A673 (cell line): Measurements from ENCODE around the gene RHBG. TPM values are rescaled to one million over a fixed set of nuclear protein-coding genes. Genes with fewer than 3 reads are reported as not detected.
"Not testable (repeated sequence)": the region's sequence is repeated elsewhere in the genome, so short reads cannot be mapped to it uniquely, and the experiment has no call there.

Source experiments
- Bru-seq: library from RNA; stranded (reverse); fragments of 400-500 nt; gene quantifications from one replicate; lab custom pipeline; 2021; lab: Mats Ljungman, UMichigan
- BruChase-seq, 2 experiments: library from RNA; stranded (reverse); fragments of 400-500 nt; gene quantifications; one replicate each; lab custom pipeline; 2021; lab: Mats Ljungman, UMichigan
- BruUV-seq: library from RNA; stranded (reverse); fragments of 400-500 nt; replicated peaks from 2 replicates; lab custom pipeline; 2021; lab: Mats Ljungman, UMichigan
- CTCF ChIA-PET: fragments of 300-600 bp; sonication (Branson Sonifier 250); formaldehyde crosslinking; loops from one replicate; lab custom pipeline; 2022; ENCODE audit warnings: antibody characterized with exemption; lab: Charles Lee
- POLR2A ChIA-PET: fragments of 300-600 bp; sonication (Branson Sonifier 250); formaldehyde crosslinking; loops from one replicate; lab custom pipeline; 2022; ENCODE audit warnings: antibody characterized with exemption; ENCODE audit not compliant: low non-redundant PET; lab: Charles Lee
- DNase-seq: peaks from one replicate; pipeline ENCODE4 v3.0.0-alpha.2; 2015; ENCODE audit warnings: low spot score
- H3K27ac ChIP-seq: fragments of 200-600 bp; sonication (generic); 2 replicates; pipeline ENCODE4 v1.5.1; 2016; ENCODE audit warnings: mixed run types, low read depth, mild to moderate bottlenecking, mixed read lengths, antibody characterized with exemption, low read length; ENCODE audit not compliant: poor library complexity, severe bottlenecking
- H3K27me3 ChIP-seq: fragments of 200-600 bp; sonication (generic); replicated peaks from 2 replicates; pipeline ENCODE4 v1.6.1; 2017; ENCODE audit warnings: mixed run types, low read depth, mild to moderate bottlenecking, mixed read lengths, antibody characterized with exemption, low read length; ENCODE audit not compliant: insufficient read depth, poor library complexity
- H3K36me3 ChIP-seq: fragments of 200-600 bp; sonication (generic); 2 replicates; pipeline ENCODE4 v1.6.1; 2016; ENCODE audit warnings: mixed run types, mild to moderate bottlenecking, mixed read lengths, antibody characterized with exemption, low read length; ENCODE audit not compliant: insufficient read depth, poor library complexity, severe bottlenecking
- H3K4me1 ChIP-seq: fragments of 200-600 bp; sonication (generic); 2 replicates; pipeline ENCODE4 v1.6.1; 2017; ENCODE audit warnings: mixed run types, mild to moderate bottlenecking, mixed read lengths, antibody characterized with exemption, low read length; ENCODE audit not compliant: insufficient read depth, poor library complexity, severe bottlenecking
- H3K4me3 ChIP-seq: fragments of 200-600 bp; sonication (generic); 2 replicates; pipeline ENCODE4 v1.5.1; 2016; ENCODE audit warnings: low read depth, mixed run types, mild to moderate bottlenecking, mixed read lengths, low read length; ENCODE audit not compliant: poor library complexity, severe bottlenecking
- H3K9me3 ChIP-seq: fragments of 200-600 bp; sonication (generic); 2 replicates; pipeline ENCODE4 v1.6.1; 2016; ENCODE audit warnings: mixed run types, low read depth, mild to moderate bottlenecking, mixed read lengths, antibody characterized with exemption, low read length; ENCODE audit not compliant: poor library complexity, severe bottlenecking
- EZH2 ChIP-seq: fragments of 200-600 bp; sonication (generic); IDR thresholded peaks from 2 replicates; pipeline ENCODE4 v1.6.1; 2017; ENCODE audit warnings: borderline replicate concordance, low read depth, mild to moderate bottlenecking, mixed read lengths, antibody characterized with exemption, low read length; ENCODE audit not compliant: poor library complexity, severe bottlenecking
- intact Hi-C: fragments of 100-400 bp; cut with micrococcal nuclease; formaldehyde crosslinking; loops from one replicate; pipeline ENCODE4 v1.10.0; 2022; ENCODE audit not compliant: unreplicated experiment
- long read RNA-seq: library from polyadenylated mRNA; stranded (forward); transcript quantifications from one replicate; pipeline ENCODE4 v2.0.0, GENCODE V29; 2022
- total RNA-seq: library from RNA; stranded (reverse); gene quantifications from 2 replicates; pipeline ENCODE4 v1.2.3, GENCODE V29; 2021
- TF ChIP-seq, protein P1 (sequence below): fragments of 300-800, 200-600 bp; sonication (generic); conservative IDR thresholded peaks from 2 replicates; pipeline ENCODE4 v1.5.1; 2017; ENCODE audit warnings: low read depth, mild to moderate bottlenecking, antibody characterized with exemption, low read length, moderate library complexity, mixed read lengths

Gene RHBG, protein sequence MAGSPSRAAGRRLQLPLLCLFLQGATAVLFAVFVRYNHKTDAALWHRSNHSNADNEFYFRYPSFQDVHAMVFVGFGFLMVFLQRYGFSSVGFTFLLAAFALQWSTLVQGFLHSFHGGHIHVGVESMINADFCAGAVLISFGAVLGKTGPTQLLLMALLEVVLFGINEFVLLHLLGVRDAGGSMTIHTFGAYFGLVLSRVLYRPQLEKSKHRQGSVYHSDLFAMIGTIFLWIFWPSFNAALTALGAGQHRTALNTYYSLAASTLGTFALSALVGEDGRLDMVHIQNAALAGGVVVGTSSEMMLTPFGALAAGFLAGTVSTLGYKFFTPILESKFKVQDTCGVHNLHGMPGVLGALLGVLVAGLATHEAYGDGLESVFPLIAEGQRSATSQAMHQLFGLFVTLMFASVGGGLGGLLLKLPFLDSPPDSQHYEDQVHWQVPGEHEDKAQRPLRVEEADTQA
- not detected in 2 replicates for total RNA-seq
- percentile 5 among the genes with signal in this experiment for Bru-seq, nascent RNA
- percentile 5 among the genes with signal in this experiment for BruChase-seq, experiment 1, labeled RNA remaining after a 2-hour chase
- BruChase-seq, experiment 2, labeled RNA remaining after a 6-hour chase = not detected
- long read RNA-seq = 0 reads

- no TSS peak for BruUV-seq
- TF ChIP-seq EZH2 = no peak
- TF ChIP-seq, protein P1, sequence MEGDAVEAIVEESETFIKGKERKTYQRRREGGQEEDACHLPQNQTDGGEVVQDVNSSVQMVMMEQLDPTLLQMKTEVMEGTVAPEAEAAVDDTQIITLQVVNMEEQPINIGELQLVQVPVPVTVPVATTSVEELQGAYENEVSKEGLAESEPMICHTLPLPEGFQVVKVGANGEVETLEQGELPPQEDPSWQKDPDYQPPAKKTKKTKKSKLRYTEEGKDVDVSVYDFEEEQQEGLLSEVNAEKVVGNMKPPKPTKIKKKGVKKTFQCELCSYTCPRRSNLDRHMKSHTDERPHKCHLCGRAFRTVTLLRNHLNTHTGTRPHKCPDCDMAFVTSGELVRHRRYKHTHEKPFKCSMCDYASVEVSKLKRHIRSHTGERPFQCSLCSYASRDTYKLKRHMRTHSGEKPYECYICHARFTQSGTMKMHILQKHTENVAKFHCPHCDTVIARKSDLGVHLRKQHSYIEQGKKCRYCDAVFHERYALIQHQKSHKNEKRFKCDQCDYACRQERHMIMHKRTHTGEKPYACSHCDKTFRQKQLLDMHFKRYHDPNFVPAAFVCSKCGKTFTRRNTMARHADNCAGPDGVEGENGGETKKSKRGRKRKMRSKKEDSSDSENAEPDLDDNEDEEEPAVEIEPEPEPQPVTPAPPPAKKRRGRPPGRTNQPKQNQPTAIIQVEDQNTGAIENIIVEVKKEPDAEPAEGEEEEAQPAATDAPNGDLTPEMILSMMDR = no peak
- intact Hi-C loops = no loop called here
- H3K27me3 ChIP-seq = no peaks in the 10 kb centered on the region
- H3K36me3 ChIP-seq = no peaks in the 10 kb centered on the region
- no peaks in the 10 kb centered on the region for H3K4me1 ChIP-seq
- H3K27ac ChIP-seq = no peak within 1 kb of the TSS
- POLR2A ChIA-PET = no interaction called here
- no peak for DNase-seq
- CTCF ChIA-PET = no interaction called here
- H3K4me3 ChIP-seq = peak within 1 kb of the TSS; percentile 35
- H3K9me3 ChIP-seq = no peaks in the 10 kb centered on the region
Measured at GRCh38 chr1:156368889-156369684, at the start of gene RHBG. Gene RHBG, plus strand, starts transcription at chr1:156369211. Its CDS starts 39 bp downstream, at chr1:156369250.

DNA sequence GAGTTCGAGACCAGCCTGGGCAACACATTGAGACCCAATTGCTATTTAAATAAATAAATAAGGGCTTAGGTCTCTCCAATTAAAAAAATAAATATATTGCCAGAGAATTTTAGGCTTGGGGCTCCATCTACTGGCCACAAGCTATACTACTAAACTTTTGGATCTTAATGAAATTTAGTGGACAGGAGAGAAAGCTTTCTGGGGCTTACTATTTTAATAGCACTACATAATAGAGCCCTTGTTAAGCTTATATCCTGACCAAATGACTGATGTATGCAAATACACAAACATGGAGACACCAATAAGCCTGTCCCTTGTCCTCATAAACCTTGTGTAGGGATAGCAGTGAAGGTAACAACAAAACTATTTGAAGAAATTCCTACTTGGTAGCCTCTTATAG, 49.3 kb upstream of the RHBG start:
- Histone ChIP-seq H3K9me3 (no peaks in the 10 kb centered on the region), H3K4me1 (no peaks in the 10 kb centered on the region), H3K27ac (no peak overlapping the region), H3K27me3 (no peaks in the 10 kb centered on the region), H3K36me3 (peaks cover 97% of the 10 kb centered on the region), H3K4me3 (no peak overlapping the region)
- BruUV-seq = no TSS peak
- POLR2A ChIA-PET = no interaction called here
- TF ChIP-seq, protein P1 = peak; percentile 68
- TF ChIP-seq EZH2 = no peak
- DNase-seq = peak; percentile 62
- intact Hi-C loops = loop anchor here (10.0 kb wide), 2 partner anchors 175 to 395 kb away; no protein-coding TSS in a partner anchor
- CTCF ChIA-PET = interaction anchor here (0.6 to 1.1 kb wide), 2 partner anchors 94 to 193 kb away, joined by 3 to 5 read pairs; no protein-coding TSS in a partner anchor

DNA sequence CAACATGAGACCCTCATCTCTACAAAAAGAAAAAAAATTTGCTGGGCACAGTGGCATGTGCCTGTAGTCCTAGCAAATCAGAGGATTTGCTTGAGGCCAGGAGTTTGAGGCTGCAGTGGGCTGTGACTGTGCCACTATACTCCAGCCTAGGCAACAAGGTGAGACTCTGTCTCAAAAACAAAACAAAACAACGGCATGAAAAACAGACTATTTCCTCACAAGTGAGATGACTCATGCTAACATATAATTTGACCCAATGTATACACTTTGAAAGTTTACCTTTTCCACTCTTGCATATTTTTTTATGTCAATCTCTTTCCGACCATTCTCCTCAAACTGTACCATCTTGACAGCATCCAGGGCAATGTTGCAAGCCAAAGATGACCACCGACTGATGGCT, 48.5 kb upstream of the RHBG start:
- no peaks in the 10 kb centered on the region for H3K9me3 ChIP-seq
- BruUV-seq = no TSS peak
- DNase-seq = no peak
- H3K4me3 ChIP-seq = no peak overlapping the region
- CTCF ChIA-PET = interaction anchor here (0.5 kb wide), 1 partner anchor 226 kb away, joined by 5 read pairs; no protein-coding TSS in a partner anchor
- no peaks in the 10 kb centered on the region for H3K27me3 ChIP-seq
- TF ChIP-seq, protein P1 = no peak
- no peak for TF ChIP-seq EZH2
- H3K27ac ChIP-seq = no peak overlapping the region
- POLR2A ChIA-PET = no interaction called here
- H3K36me3 ChIP-seq = peaks cover 97% of the 10 kb centered on the region
- no peaks in the 10 kb centered on the region for H3K4me1 ChIP-seq
- intact Hi-C loops = no loop called here

DNA sequence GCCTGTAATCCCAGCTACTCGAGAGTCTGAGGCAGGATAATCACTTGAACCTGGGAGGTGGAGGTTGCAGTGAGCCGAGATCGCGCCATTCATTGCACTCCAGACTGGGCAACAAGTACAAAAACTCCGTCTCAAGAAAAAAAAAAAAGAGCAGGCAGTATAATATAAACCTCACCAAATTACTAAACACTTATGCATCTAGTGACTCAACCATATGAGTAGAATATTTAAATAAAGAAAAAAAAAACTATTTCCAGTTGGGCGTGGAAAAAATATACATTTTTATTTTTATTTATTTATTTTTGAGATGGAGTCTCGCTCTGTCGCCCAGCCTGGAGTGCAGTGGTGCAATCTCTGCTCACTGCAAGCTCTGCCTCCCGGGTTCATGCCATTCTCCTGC, 45.8 kb upstream of the RHBG start:
- CTCF ChIA-PET, H3K27me3 ChIP-seq, H3K4me1 ChIP-seq, POLR2A ChIA-PET, H3K27ac ChIP-seq, H3K9me3 ChIP-seq, BruUV-seq, intact Hi-C loops, DNase-seq, H3K4me3 ChIP-seq: not testable (repeated sequence)
- H3K36me3 ChIP-seq = peaks cover 82% of the 10 kb centered on the region
